ENCODE results near the gene APBA2.

GRCh38 chr15:29064290-29064689 lies 178.5 kb downstream of the APBA2 start:
- TF ChIP-seq POLR2AphosphoS5 (IDR thresholded peaks at IDR 0.05) (no peak), CTCF (IDR thresholded peaks at IDR 0.05) (no peak)
